GM12878 (cell line): ENCODE measurements around the gene AMELX. TPM values are rescaled to one million over a fixed set of nuclear protein-coding genes. Genes with fewer than 3 reads are reported as not detected.

ENCODE experiments used
- ATAC-seq: fragments of 200-7000 bp; cut with Tn5 transposase; 3 replicates; pipeline ENCODE4 v1.9.1; 2020; ENCODE audit warnings: mild to moderate bottlenecking, moderate library complexity
- BruUV-seq: library from RNA; stranded (reverse); fragments of 400-500 nt; replicated peaks from 2 replicates; lab custom pipeline; 2021; lab: Mats Ljungman, UMichigan
- CTCF ChIA-PET: fragments of 300-600 bp; sonication (Branson Sonifier 250); formaldehyde crosslinking; extraction: SDS; loops from one replicate; lab custom pipeline; 2021; ENCODE audit warnings: inconsistent platforms; lab: Yijun Ruan, JAX
- POLR2A ChIA-PET: fragments of 350-600 bp; formaldehyde crosslinking; extraction: SDS; loops from one replicate; lab custom pipeline; 2021; ENCODE audit warnings: inconsistent platforms; lab: Charles Lee
- RAD21 ChIA-PET: fragments of 300-600 bp; sonication (Branson Sonifier 250); formaldehyde crosslinking; loops from one replicate; lab custom pipeline; 2023; ENCODE audit warnings: antibody characterized with exemption; ENCODE audit not compliant: unreplicated experiment; lab: Charles Lee
- SMC1A ChIA-PET: fragments of 300-600 bp; sonication (Branson Sonifier 250); formaldehyde crosslinking; loops from one replicate; lab custom pipeline; 2023; ENCODE audit not compliant: unreplicated experiment, uncharacterized antibody; lab: Charles Lee
- DNase-seq: peaks from one replicate; pipeline ENCODE4 v3.0.0-alpha.2; 2011; ENCODE audit warnings: low read depth, low spot score
- FAIRE-seq: peaks from 3 replicates; lab custom pipeline; 2011; peaks lifted over from hg19 to GRCh38; lab: Jason Lieb, UNC
- H2AFZ ChIP-seq: 2 replicates; pipeline ENCODE4 v1.6.0; 2011; ENCODE audit warnings: low read depth, low read length, control low read depth; ENCODE audit not compliant: control insufficient read depth
- H3K27ac ChIP-seq: 2 replicates; pipeline ENCODE4 v1.5.1; 2011; ENCODE audit warnings: control low read depth; ENCODE audit not compliant: control insufficient read depth, insufficient read depth
- H3K27me3 ChIP-seq, 2 experiments: replicated peaks in 1 of 2; 2 replicates each; pipeline versions ENCODE4 v1.6.0 to v1.6.1; 2011; ENCODE audit warnings: low read length in 1 of 2; ENCODE audit not compliant: control insufficient read depth in 2 of 2, insufficient read depth in 2 of 2
- H3K36me3 ChIP-seq, 2 experiments: 2 replicates each; pipeline ENCODE4 v1.5.1; 2011; ENCODE audit warnings: low read length in 1 of 2; ENCODE audit not compliant: control insufficient read depth in 2 of 2, insufficient read depth in 2 of 2
- H3K4me1 ChIP-seq: 2 replicates; pipeline ENCODE4 v1.6.1; 2011; ENCODE audit warnings: mild to moderate bottlenecking, low read length, moderate library complexity, mixed read lengths; ENCODE audit not compliant: control insufficient read depth, insufficient read depth
- H3K4me2 ChIP-seq: 2 replicates; pipeline ENCODE4 v1.6.0; 2011; ENCODE audit warnings: control low read depth; ENCODE audit not compliant: control insufficient read depth, insufficient read depth
- H3K4me3 ChIP-seq: fragments of 200-600 bp; sonication (generic); 2 replicates; pipeline ENCODE4 v1.5.1; 2016
- H3K79me2 ChIP-seq: 2 replicates; pipeline ENCODE4 v1.6.0; 2011; ENCODE audit warnings: low read length; ENCODE audit not compliant: control insufficient read depth, insufficient read depth
- H3K9ac ChIP-seq: 2 replicates; pipeline ENCODE4 v1.8.0; 2011; ENCODE audit warnings: low read length, control low read depth, mixed read lengths; ENCODE audit not compliant: control insufficient read depth, insufficient read depth
- H3K9me3 ChIP-seq: replicated peaks from 3 replicates; pipeline ENCODE4 v1.5.1; 2011; ENCODE audit warnings: mild to moderate bottlenecking, low read length; ENCODE audit not compliant: control insufficient read depth, insufficient read depth
- H4K20me1 ChIP-seq: 2 replicates; pipeline ENCODE4 v1.6.0; 2011; ENCODE audit not compliant: control insufficient read depth, insufficient read depth
- BACH1 ChIP-seq: fragments of 450-650 bp; IDR thresholded peaks from 2 replicates; pipeline ENCODE4 v1.6.1; 2017; ENCODE audit warnings: mild to moderate bottlenecking, borderline replicate concordance
- HCFC1 ChIP-seq: fragments of 150-350 bp; IDR thresholded peaks from 2 replicates; pipeline ENCODE4 v1.6.1; 2014; ENCODE audit warnings: low read length
- HDGF ChIP-seq: fragments of 450-650 bp; IDR thresholded peaks from 2 replicates; pipeline ENCODE4 v1.6.1; 2016; ENCODE audit warnings: antibody characterized with exemption
- LARP7 ChIP-seq: fragments of 450-650 bp; IDR thresholded peaks from 2 replicates; pipeline ENCODE4 v1.6.1; 2017; ENCODE audit warnings: mild to moderate bottlenecking
- MAX ChIP-seq: IDR thresholded peaks from 2 replicates; pipeline ENCODE4 v1.6.1; 2012; ENCODE audit warnings: low read depth, low read length, improper control_type of control experiment
- MYC ChIP-seq: IDR thresholded peaks from 2 replicates; pipeline ENCODE4 v1.6.1; 2011; ENCODE audit warnings: mild to moderate bottlenecking, low read length, moderate library complexity, inconsistent platforms; ENCODE audit not compliant: insufficient read depth, insufficient replicate concordance, insufficient read length, severe bottlenecking
- NRF1 ChIP-seq: conservative IDR thresholded peaks from 2 replicates; pipeline ENCODE4 v1.6.1; 2011; ENCODE audit warnings: mild to moderate bottlenecking, low read depth, low read length, improper control_type of control experiment
- PBX3 ChIP-seq: IDR thresholded peaks from 2 replicates; pipeline ENCODE4 v1.6.1; 2011; ENCODE audit warnings: mild to moderate bottlenecking, low read depth, low read length, moderate library complexity; ENCODE audit not compliant: insufficient replicate concordance
- RELB ChIP-seq: fragments of 450-650 bp; IDR thresholded peaks from 2 replicates; pipeline ENCODE4 v1.6.1; 2017; ENCODE audit warnings: low read depth, mild to moderate bottlenecking, moderate library complexity
- RUNX3 ChIP-seq: IDR thresholded peaks from 2 replicates; pipeline ENCODE4 v1.6.1; 2012; ENCODE audit warnings: low read length, inconsistent platforms
- SP1 ChIP-seq: IDR thresholded peaks from one replicate; pipeline ENCODE4 v1.6.1; 2011; ENCODE audit warnings: low read depth, low read length
- TBL1XR1 ChIP-seq: IDR thresholded peaks from 2 replicates; pipeline ENCODE4 v1.6.1; 2012; ENCODE audit warnings: low read depth, low read length, improper control_type of control experiment
- ZNF592 ChIP-seq: fragments of 450-650 bp; IDR thresholded peaks from 2 replicates; pipeline ENCODE4 v1.6.1; 2017; ENCODE audit warnings: mild to moderate bottlenecking, moderate library complexity
- ZNF687 ChIP-seq: fragments of 450-650 bp; IDR thresholded peaks from 2 replicates; pipeline ENCODE4 v1.6.1; 2017; ENCODE audit warnings: mild to moderate bottlenecking, moderate library complexity
- WGBS: methylation state at CpG from one replicate; pipeline ENCODE4 v1.1.6; 2016; ENCODE audit warnings: low lambda C conversion rate; ENCODE audit not compliant: insufficient replicate concordance, insufficient coverage; ENCODE audit errors: missing lambda C conversion rate; 5-methylcytosine and 5-hydroxymethylcytosine counted together
- in situ Hi-C: fragments of 300-500 bp; cut with MboI; formaldehyde crosslinking; loops from 9 replicates; pipeline ENCODE4 v1.14.3; 2018; ENCODE audit warnings: mixed read lengths
- intact Hi-C: fragments of 100-400 bp; cut with micrococcal nuclease; formaldehyde crosslinking; loops from one replicate; pipeline ENCODE4 v1.14.2; 2022; ENCODE audit not compliant: unreplicated experiment
- polyA plus RNA-seq, 11 experiments: library from polyadenylated mRNA; depleted of rRNA in 4 of 11; unstranded in 6 of 11; stranded (reverse) in 5 of 11; fragments of >200 nt; fragmentation: Nextera tagmentation in 4 of 11; fragmentation: Illumina TruSeq in 1 of 11; extraction: Ambion mirVana in 4 of 11; extraction: Trizol in 1 of 11; gene quantifications; 1 replicate in 1 of 11; 2 replicates in 10 of 11; pipeline versions ENCODE4 v1.2.1 to v1.2.3, GENCODE V29; 2011 to 2016; ENCODE audit warnings: inconsistent platforms in 2 of 11, missing spikeins in 2 of 11, low read depth in 1 of 11
- total RNA-seq, 4 experiments: library from RNA; depleted of rRNA in 3 of 4; stranded (reverse); fragments of >200 nt in 3 of 4; fragmentation: Illumina TruSeq in 1 of 4; extraction: Trizol in 1 of 4; gene quantifications; 2 replicates each; pipeline versions ENCODE4 v1.2.1 to v1.2.3, GENCODE V29; 2013 to 2021

AMELX gene
- total and polyA plus RNA-seq, 10 of the 15 experiments (the other 5 are each of a cell fraction or from before 2014, with no cell fraction given) = not detected

GRCh38 chrX:11329021-11329420, 35.8 kb downstream of the AMELX start:
- H3K9ac ChIP-seq = no peak overlapping the region
- ATAC-seq (no peak), FAIRE-seq (no peak), DNase-seq (no peak)
- H3K79me2 ChIP-seq = no peaks in the 10 kb centered on the region
- RAD21 ChIA-PET = interaction anchor here (1.2 kb wide), 1 partner anchor 9 kb away, joined by 3 read pairs; no protein-coding TSS in a partner anchor
- H3K27ac ChIP-seq = no peak overlapping the region
- CTCF ChIA-PET = interaction anchor here (1.5 kb wide), 1 partner anchor 53 kb away, joined by 5 read pairs; no protein-coding TSS in a partner anchor
- no peaks in the 10 kb centered on the region for H3K9me3 ChIP-seq
- no TSS peak for BruUV-seq
- H2AFZ ChIP-seq = no peak overlapping the region
- no peaks in the 10 kb centered on the region for H3K36me3 ChIP-seq
- H3K4me1 ChIP-seq = no peaks in the 10 kb centered on the region
- SMC1A ChIA-PET = interaction anchor here (1.7 kb wide), 1 partner anchor 34 kb away, joined by 3 read pairs; no protein-coding TSS in a partner anchor
- H3K4me3 ChIP-seq = no peak overlapping the region
- intact Hi-C loops (no loop called here), in situ Hi-C loops (no loop called here)
- no peaks in the 10 kb centered on the region for H3K27me3 ChIP-seq
- H3K4me2 ChIP-seq = no peak overlapping the region
- WGBS = 18% methylated on average over 5 of the region's 5 CpGs
- H4K20me1 ChIP-seq = no peaks in the 10 kb centered on the region
- POLR2A ChIA-PET = no interaction called here
- no peak for TF ChIP-seq ZNF687
- no peak for TF ChIP-seq HDGF
- TF ChIP-seq SP1 = no peak
- TF ChIP-seq ZNF592 = no peak
- no peak for TF ChIP-seq PBX3
- TF ChIP-seq TBL1XR1 = no peak
- no peak for TF ChIP-seq RELB
- no peak for TF ChIP-seq NRF1
- no peak for TF ChIP-seq RUNX3
- TF ChIP-seq MYC = no peak
- no peak for TF ChIP-seq BACH1
- no peak for TF ChIP-seq MAX
- no peak for TF ChIP-seq HCFC1
- no peak for TF ChIP-seq LARP7
